HG03139 (cell line): ENCODE data around the gene B9D1.

Source experiments
- ATAC-seq: cut with Tn5 transposase; IDR thresholded peaks from one replicate; pipeline ENCODE4 v1.9.1; 2021; ENCODE audit not compliant: unreplicated experiment

The B9D1 gene

DNA sequence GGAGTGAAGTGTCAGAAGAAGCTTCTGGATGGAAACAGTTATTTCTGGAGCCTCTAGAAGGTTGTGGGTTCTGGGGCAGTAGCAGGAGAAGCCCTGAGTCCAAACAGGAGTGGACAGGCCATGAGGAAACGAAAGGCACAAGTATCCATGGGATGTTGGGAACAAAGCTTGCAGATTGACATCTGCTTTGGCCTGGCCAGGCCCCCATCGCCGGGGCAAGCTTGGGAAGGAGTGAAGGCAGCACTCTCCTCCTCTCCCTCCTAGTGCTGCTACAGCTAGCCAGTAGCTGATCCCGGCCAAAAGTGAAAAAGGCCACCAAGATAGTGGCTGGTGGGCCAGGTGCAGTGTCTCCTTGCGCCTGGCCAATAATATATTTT is 40.4 kb downstream of the B9D1 start:
- no peak for ATAC-seq

DNA sequence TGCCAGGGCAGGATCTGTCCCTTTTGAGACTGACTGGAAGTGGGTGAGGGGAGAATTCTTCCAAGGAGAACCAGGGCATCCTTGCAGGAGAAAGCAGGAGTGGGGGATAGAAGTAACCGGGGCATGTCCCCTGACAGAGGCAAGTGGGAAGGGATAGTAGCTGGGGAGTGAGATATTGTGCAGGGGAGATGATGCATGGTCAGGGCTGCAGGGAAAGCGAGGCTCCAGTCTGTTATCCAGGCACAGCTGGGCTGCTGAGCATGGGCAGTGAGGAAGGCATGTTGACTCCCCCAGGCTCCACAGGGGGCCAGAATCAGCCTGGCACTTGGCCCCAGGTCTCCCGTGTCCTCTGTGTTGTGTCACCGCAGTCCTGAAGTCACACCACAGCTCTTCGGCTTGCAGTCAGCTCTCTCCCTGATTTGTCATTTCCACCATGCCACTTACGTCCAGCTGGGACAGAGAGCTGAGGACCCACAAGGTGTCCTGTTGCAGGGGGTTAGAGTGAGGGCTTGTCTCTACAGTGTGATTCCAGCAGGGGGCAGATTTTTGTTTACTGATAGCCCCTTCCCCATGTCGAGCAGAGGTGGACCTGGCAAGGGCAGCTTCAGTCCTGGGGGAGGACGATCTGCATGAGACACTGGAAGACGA is 40.9 kb downstream of the B9D1 start:
- no peak for ATAC-seq

DNA sequence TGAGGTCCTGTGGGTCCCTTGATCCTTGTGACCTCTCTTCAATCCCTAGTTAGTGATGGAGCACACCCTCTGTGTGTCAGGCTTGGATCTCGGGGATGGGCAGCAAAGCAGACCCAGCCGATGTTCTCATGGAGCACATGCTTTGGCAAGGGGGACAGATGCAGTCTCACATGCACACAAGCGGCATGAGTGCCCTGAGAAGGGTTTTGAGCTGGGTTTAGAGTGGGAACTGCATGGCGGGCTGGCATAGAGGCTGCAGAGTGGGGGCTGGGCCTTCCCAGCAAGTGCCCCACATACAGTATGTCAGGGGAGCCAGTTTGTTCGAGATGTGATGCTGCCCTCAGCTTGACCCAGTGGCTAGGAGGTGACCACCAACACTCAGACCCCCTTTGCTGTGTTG is 41.6 kb downstream of the B9D1 start:
- no peak for ATAC-seq

DNA sequence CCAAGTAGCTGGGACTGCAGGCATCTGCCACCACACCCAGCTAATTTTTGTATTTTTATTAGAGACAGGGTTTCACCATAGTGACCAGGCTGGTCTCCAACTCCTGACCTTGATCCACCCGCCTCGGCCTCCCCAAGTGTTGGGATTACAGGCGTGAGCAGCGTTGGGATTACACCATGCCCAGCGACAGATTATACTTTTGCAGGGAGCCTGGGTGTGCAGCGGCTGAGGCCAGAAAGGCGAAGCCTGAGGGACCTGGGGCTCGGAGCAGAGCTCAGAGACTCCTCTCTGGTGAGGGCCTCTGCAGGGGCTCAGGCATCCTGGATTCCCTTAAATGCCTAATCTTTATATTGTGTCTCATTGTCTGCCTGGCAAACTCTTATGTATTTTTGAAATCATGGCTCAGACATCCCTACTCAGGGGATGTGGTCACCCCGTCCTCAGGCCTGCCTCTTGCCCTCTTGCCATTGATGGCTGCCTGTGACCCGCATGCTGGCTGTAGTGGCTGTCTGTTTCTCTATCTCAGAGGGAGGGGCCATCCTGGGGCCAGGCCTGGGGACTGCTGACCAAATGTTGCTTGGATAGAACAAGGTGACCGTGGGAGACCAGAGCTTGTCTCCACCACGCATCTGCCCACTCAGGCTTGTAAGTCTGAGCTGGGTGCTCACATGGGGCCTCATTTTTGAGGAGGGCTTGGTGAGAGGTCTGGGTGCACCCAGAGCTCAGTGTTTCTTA is 42.6 kb downstream of the B9D1 start:
- no peak for ATAC-seq

DNA sequence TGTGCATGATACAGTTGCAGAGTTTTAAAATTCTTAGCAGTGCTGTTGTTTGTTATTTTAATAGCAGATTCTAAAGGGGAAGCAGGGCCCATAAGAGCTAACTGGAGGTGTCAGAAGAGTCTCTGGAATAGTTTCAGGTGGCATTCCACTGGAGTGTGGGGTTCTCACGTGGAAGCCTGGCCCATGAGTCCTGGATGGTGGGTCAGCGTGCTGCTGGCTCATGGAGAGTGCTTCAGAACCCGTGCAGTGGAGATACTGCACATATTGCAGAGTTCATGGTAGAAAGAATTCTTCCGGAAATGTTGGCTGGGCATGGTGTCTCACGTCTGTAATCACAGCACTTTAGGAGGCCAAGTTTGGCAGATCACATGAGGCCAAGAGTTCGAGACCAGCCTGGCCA is 43.9 kb downstream of the B9D1 start:
- ATAC-seq = no peak

DNA sequence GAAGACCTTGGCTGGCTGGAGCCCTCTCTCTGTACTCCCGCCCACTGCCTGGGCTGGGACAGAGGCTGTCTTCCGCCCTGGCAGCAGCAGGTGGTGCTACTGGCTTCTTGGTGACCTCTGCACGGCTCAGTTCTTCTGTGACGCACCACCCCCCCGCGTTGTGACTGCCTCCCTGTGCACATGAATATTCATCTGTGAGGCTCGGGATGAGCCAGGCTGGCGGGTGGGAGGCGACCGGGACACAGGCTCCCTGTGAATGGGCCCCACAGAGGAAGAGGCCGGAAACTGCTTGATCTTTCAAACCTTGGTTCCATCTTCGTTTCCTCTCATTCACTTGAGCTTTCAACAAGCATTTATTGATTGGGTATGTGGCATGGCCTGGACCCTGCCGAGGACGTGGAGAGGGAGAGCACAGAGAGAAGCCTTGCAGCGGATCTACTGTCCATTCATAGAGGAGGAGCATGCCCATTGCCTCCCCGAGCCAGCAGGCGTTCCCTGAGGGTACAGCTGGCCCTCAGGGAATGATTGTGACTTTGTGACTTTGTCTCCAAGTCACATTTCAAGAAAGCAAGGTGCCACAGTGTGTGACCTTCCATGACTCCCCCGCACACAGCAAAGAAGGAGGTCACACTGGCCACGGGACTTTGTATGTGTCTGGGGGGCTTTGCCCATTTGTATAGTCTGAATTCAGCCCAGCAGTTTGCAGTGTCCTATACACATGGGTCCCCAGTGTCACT is 45.0 kb downstream of the B9D1 start:
- no peak for ATAC-seq

DNA sequence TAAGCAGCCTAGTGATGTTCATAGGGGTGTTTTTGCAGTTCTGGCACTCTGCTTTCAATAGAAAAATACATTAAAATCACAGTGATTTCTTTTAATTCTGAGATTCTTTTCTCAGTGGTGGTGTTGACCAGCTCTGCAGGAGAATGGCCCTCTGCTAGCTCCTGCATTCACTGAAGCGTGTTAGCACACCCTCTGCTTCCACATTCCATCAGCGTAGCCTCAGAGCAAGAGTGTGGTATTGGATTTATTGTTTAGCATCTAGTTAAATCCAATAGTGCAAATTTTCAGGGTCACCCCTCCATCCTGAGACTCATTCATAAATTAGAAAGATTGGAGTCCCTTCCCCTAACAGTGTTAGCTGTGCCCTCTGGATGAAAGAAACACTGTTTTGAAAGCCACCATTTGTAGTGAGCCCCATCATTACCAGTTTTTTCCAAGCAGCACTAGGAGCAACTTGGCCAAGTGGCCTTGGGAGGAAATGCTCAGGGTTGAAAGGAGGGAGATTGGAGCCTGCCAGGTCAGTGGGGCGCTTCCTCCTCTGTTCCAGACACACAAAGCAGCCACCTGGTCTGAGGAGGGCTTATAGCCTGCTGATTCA is 45.7 kb downstream of the B9D1 start:
- ATAC-seq = no peak

DNA sequence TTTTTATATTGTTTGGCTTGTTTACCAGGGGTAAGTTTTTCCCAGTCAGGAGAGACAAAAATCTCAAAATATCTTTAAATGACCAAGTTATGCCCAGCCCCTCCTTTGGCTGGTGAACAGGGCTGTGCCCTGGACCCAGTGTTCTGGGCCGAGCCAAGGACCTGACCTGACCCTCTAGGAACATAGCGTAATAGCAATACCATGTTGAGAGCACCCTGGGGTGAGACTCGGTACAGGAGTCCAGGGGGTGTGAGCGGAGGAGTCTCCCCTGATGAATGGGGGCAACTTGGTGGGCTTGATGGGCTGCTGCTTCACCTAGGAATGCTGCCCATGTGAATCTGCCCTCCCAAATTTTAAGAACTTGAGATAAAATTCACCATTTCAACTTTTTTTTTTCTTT is 47.4 kb downstream of the B9D1 start:
- no peak for ATAC-seq

DNA sequence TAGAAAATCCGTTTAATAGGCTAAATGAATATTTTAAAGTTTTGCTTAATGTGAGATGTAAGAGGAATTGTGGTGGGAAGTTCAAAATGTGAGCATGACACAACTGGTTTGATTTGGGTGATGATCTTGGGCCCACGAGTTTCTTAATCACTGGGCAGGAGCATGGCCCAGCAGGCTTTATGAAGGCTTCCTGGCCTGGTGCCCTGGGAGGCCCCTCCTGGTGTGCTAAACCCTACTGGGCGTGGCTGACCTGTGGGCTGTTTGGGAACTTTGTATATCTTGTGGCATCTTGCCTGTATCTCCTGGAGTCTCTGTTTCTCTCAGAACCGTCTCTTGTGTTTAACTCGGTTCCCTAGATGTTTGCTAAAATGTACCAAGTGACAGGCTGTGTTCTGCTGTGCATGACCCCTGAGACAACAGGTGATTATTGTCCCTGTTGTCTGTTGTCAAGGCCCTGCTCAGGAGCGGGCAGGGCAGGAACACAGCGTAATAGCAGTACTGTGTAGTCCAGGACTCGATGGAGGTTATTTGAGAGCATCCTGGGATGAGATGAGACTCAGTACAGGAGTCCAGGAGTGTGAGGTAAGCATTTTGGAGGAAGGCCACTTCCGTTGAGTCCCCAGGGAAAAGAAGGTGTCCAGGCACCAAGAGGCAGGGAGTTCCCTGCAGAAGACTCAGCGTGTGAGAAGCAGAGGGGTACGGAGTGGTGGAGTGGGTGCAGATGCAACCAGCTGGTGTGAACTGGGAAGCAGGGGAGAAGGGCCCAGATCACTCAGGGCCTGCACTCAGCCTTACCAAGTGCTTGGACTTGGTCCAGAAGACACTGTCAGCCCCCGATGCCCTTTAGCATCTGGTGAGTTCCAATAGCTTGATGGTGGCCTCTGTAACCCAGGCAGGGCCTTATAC is 48.5 kb downstream of the B9D1 start:
- ATAC-seq = no peak

DNA sequence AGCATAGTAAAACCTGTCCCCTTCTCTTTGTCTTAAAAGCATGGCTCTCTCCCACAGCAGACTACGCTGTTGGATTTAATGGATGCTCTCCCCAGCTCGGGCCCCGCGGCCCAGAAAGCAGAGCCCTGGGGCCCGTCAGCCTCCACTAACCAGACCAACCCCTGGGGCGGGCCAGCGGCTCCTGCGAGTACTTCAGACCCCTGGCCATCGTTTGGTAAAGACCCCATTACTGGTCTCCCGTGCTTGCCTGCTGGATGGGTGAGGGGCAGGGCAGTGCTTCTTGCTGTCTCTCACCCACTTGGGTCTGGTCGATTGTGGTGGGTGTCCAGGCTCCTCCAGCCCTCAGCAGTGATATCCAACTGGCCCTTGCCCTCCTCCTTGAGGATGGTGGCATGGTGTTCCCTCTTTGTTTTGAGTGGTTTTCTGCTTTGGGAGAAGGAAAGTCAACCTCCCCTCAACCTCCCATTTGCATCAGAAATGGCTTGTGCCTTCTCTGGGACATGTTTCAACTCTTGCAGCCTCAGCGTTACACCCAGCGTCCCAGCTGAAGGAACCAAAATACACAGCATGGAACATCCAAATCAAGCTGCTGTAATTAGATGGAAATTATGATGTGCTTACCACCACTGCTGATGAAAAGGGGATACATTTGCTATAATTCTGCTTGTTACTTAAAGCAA is 49.3 kb downstream of the B9D1 start:
- no peak for ATAC-seq

DNA sequence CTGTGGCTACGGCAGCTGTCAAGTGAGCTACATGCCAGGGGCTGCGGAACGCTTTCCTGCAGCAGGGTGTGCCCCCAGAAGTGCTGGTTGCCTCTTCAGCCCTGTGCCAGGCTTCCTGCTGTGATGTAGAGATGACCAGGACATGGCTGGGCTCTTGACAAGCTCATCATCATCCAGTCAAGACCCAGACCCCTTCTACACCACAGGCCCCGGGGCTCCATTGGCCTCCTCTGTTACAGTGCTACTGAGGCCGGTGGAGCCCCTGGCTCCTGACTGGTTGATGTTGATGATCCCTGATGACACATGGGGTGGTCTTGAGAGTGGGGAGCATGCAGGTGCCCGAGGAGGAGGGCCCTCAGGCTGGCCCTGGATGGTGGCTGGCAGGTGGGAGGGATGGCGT is 50.1 kb downstream of the B9D1 start:
- ATAC-seq = no peak

DNA sequence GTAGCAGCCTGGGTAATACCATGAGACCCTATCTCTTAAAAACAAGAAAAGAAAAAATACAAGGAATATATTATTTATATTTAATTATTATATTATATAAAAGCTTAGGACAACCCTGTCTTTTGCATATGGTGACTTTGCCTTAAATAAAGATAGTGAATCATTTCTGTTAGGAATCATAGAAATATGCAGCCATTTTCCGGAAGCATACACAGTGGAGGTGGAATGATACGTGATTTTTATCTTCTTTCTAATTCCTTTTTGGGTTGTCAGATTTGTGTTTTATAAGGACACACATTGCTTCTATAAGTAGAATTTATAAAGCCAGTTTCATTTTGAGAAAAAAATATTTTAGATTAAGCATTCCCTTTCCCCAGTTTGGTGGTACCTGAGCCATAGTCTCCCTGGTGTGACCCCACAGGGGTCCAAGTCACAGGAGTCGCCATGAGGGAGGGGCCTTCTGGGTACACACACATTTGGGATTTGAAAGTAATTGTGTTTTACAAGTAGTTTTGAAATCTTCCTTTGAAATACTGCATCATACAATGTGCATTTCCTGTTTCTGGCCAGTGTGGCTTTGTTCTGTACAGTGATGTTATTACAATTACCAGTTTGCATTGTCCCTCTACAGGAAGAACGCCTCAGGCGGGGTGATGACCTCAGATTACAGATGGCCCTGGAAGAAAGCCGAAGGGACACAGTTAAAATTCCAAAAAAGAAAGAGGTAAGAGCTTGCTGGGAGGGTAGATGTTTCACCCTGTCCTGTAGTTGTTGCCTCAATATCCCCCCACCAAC is 50.9 kb downstream of the B9D1 start:
- ATAC-seq = no peak

DNA sequence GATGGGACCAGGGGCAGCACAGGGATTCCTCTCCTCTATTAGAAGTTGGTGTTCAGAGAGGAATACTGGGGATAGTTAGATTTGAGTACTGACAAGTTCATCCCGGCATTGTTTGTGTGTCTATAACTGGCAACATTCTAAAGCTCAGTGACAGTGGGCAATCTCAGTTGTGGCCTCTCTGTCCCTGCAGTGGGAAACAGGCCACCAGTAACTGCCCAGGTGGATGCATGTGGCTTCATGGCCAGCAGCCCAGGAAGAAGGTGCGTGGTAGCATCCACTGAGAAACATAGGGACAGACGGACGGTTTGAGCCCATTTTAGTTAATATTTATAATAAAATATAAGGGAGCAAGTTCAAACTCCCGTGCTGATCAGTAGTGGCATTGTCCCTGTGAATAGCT is 51.5 kb downstream of the B9D1 start:
- ATAC-seq = no peak

DNA sequence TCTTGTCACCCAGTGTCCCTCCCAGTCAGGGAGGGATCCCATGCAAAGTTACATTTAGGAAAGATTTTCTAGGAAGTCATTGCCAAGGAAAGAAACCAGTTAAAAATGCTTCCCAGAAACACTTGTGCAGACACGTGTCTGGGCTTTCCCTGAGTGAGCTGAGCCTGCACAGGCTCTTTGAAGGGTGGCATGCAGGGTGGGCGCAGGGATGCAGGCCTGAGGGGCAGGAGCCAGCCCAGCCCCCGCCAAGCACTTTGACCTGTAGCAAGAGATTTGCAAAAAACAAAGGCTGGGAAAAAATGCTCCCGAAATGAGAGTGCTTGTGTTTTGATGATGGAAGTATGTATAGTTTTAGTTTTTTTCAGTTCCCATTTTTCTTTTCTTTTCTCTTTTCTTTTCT is 52.4 kb downstream of the B9D1 start:
- no peak for ATAC-seq

DNA sequence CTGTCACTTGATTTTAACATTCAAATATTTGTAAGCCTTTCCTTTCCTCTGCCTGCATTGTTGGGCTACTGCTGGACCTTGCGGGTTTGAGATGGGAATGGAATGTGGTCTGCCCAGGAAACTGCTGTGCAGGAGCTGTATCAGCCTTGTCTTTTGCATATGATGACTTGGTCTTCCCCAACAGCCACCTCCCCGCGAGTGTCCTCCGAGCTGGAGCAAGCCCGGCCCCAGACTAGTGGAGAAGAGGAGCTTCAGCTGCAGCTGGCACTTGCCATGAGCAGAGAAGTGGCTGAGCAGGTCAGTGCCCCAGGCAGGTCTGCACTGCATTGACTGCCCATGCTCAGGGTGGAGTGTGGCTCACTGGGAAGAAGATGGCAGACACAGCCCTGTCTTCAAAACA is 52.8 kb downstream of the B9D1 start:
- ATAC-seq = no peak

DNA sequence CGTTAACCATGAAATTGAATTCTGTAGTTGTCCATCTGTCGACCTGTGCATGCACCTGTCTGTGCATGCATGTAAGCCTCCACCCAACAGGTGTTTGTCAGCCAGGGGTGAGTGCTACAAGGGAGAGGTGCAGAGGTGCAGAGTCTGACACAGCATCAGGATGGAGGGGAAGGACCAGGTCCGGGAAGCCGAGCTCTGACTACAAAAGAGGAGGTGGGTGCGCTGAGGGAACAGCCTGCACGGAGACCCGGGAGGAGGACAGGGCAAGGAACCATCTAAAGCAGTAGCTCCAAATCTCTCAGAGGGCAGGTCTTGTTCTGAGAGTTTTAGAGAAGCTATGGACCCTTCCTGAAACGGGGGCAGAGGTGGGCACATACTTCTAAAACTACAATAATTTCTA is 54.1 kb downstream of the B9D1 start:
- no peak for ATAC-seq

DNA sequence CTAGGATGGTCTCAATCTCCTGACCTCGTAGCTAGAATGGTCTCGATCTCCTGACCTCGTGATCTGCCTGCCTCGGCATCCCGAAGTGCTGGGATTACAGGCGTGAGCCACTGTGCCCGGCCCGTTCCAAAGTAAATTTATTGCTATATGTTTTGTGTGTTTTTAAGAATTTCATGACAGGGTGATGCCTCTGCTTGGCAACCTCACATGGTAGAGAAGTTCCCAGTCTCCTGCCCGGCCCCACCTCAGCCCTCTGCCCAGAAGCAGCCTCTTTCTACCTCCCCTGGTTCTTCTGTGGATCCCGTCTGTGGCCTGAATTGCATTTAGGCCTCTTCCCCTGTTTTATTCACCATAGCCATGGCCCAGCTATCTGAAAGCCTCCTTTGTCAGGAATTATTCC is 55.0 kb downstream of the B9D1 start:
- no peak for ATAC-seq

DNA sequence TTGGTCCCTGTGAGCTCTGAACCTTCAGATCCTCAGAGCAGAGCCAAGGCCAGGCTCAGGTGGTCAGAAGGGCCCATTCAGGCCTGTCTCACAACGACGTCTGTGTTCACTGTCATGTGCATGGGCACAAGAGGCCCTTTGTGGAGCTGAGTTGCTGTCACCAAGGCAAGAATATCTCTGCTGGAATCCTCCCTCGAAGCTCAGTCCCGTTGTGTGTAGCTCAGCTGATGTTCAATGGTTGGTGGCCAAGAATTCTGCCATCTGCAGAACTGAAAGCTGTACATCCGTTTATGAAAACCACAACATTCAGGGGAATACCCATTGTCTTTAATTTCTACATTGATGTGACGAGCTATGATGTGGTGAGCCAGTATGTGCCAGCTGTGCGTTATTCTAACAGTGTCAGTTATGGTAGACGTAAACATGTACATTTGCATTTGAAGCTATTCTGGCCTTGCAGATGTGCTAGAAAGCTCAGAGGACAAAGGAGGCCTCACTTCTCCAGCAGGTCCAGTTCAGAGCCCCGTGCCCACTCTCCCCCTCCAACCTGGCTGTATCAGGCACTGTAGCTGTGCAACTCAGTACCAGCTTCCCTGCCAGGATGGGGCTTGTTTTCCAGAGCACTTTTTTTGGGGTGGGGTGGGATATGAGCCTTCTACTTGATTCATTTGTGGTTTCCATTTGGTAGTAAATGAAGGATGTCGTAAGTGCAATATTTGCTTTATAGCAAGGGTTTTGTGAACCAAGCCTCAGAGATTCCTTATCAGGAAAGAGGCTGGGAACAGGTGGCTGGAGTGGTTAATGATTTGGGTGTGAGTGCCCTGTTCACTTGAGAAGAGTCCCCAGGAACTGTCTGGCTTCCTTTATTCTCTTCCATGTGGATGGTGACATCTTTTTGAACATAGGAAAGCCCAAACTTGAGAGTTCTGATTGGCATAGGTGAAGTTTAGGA is 56.1 kb downstream of the B9D1 start:
- ATAC-seq = peak; percentile 69
